Stimulated activated CD8-positive, alpha-beta memory T cell treated with anti-CD3 and anti-CD28 coated beads, Interleukin-7, amount 100 ng/mL, for 4 hours (primary cell): ENCODE measurements around the gene MTX1.
"Not testable (repeated sequence)": the region's sequence is repeated elsewhere in the genome, so short reads cannot be mapped to it uniquely, and the experiment has no call there.

ENCODE experiments used
- DNase-seq, 2 donors: peaks; one replicate each; pipeline ENCODE4 v3.0.0-alpha.2; 2020; ENCODE audit warnings: low read depth in 2 of 2

The MTX1 gene, protein sequence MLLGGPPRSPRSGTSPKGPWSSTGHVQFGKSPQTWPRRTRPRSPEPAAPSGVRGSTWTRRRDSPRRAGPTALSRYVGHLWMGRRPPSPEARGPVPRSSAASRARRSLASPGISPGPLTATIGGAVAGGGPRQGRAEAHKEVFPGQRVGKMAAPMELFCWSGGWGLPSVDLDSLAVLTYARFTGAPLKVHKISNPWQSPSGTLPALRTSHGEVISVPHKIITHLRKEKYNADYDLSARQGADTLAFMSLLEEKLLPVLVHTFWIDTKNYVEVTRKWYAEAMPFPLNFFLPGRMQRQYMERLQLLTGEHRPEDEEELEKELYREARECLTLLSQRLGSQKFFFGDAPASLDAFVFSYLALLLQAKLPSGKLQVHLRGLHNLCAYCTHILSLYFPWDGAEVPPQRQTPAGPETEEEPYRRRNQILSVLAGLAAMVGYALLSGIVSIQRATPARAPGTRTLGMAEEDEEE

GRCh38 chr1:155208541-155209311 lies at the start of gene MTX1:
TSS of gene MTX1 (plus strand) at chr1:155208695. CDS start at chr1:155208805, 110 bp downstream.
- DNase-seq, result peak; percentile 78 to 86

- no peak for DNase-seq
Observed at GRCh38 chr1:155158991-155159390, 49.5 kb upstream of the MTX1 start.

DNA sequence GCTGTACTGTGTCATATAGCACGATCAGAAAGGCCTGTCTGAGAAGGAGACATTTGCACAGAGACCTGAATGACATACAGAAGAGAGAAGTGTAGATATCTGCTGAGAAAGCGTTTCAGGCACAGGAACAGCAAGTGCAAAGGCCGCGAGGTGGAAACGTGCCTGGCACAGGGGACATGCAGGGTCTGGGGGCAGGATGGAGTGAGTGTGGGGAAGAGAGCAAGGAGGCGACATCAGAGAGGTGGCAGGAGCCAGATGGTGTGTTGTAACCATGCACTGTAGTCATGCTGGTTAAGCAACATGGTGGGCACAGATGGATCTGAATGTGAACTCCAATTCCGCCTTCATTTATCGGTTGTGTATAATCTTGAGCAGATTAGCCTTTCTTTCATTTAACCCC lies 48.4 kb upstream of the MTX1 start:
- DNase-seq, result no peak

DNA sequence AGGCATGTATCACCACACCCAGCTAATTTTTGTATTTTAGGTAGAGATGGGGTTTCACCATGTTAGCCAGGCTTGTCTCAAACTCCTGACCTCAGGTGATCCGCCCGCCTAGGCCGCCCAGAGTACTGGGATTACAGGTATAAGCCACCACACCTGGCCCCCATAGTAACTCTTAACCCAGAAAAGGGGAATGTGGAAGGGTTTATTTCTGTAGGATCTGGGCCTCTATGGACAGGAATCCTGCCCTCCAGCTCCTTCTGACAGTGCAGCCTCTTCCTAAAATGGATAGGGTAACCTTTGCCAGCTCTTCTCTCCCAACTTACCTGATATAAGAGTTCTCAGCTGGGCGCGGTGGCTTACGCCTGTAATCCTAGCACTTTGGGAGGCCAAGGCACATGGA lies 45.9 kb upstream of the MTX1 start:
- DNase-seq, result not testable (repeated sequence)

DNA sequence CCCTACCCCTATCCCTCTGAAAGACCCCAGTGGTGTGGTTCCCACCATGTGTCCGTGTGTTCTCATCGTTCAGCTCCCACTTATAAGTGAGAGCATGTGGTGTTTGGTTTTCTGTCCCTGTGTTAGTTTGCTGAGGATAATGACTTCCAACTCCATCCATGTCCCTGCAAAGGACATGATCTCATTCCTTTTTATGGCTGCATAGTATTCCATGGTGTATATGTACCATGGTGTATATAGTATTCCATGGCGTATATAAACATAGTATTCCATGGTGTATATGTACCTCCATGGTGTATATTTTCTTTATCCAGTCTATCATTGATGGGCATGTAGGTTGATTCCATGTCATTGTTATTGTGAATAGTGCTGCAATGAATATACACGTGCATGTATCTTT lies 44.7 kb upstream of the MTX1 start:
- not testable (repeated sequence) for DNase-seq

DNA sequence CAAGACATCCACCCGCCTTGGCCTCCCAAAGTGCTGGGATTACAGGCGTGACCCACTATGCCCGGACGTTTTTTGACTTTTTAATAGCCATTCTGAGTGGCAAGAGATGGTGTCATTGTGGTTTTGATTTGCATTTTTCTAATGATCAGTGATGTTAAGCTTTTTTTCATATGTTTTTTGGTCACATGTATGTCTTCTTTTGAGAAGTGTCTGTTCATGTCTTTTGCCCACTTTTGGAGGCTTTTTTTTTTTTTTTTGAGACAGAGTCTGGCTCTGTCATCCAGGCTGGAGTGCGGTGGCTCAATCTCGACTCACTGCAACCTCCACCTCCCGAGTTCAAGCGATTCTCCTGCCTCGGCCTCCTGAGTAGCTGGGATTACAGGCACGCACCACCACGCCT lies 43.9 kb upstream of the MTX1 start:
- not testable (repeated sequence) for DNase-seq

DNA sequence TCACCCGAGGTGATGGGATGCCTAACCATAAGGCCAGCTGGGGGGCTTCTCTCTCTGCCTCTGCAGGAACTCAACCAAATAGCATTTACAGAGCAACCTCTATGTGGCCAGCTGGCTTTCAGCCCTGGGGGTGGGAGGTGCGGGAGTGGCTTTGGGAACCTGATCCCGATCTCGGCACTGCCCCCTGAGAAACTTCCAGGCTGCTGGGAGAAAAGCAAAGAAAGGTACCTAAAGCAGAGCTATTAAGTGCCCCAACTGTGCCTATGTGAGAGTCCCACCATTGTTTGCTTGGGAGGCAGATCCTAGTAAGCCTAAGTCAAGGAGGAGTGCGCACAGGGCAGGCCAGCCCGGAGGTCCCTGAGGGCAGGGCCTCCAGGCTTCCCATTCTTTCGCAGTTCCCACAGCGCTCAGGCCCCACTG lies 42.4 kb upstream of the MTX1 start:
- no peak for DNase-seq

DNA sequence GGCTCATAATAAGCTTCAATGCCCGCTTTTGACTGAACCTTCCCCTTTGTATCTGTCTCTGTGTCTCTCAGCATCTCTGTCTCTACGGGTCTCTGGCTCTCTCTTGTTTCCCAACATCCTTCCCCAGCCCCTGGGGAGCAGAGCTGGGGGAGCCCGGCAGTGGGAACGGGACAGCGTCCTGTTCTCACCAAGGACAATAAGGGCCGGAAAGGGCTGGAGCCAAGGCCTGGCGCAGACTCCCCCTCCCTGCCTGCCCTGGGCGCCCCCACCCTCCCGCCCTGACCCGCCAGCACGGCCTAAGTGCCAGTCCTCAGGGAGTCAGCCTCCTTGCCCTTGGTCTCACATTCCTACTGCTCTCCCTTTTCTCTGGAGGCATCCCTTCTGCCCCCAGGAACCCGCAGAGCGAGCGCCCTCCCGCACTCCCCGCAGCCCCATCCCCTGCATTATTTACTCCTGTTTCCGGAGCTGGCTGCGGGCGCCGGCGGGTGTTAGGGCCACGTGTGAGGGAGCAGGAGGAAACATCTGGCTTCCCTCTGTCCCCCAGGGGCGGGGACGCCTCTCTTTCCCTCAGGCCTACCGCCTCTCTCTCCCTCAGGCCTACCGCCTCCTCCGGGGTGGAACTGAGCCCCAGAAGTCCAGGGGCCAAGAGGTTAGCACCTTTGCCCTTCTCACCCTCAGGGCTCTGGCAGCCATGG lies 41.9 kb upstream of the MTX1 start:
- no peak for DNase-seq

- DNase-seq, result peak; percentile 67 to 72
Observed at GRCh38 chr1:155167166-155168104, 41.1 kb upstream of the MTX1 start.

DNA sequence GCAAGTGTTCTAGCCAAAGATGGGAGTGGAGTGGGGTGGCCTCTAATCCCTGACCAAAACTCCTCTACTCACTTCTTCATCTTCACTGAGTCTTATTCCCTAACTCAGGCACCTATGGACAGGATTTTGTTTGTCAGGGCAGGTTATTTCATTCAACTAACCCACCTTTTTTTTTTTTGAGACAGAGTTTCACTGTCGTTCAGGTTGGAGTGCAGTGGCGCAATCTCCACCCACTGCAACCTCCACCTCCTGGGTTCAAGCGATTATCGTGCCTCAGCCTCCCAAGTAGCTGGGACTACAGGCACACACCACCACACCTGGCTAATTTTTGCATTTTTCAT lies 40.4 kb upstream of the MTX1 start:
- not testable (repeated sequence) for DNase-seq

DNA sequence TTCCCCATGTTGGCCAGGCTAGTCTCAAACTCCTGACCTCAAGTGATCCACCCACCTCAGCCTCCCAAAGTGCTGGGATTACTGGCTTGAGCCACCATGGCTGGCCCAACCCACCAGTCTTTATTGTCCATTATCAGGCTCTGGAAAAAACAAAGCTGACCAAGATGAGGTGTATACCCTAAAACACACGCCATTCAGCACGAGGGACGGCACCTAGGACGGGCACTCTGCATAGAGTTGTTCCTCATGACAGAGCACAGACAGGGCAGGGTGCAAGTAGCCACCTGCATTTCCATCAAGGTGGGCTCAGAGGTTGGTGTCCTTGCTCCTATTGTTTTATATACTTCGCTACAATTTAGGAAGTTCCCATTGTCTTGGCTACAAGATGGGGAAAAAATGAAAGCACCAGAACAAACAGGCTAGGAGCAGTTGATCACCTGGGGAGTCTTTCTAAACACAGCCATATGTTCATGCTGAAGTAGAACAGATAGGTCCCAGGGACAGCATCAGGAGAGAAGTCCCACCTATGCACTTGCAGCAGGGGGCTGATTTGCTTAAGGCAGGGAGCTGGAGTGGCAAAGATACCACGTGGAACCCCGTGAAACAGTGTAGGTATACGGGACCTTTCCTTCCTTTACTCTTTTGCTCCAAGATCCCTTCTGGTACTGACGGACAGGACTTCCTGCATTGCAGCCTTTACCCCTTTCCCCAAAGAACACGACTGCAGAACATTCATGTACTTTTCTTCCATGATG lies 39.9 kb upstream of the MTX1 start:
- DNase-seq, result no peak

GRCh38 chr1:155169541-155169940 lies 39.0 kb upstream of the MTX1 start:
- DNase-seq, result no peak

- no peak for DNase-seq
Observed at GRCh38 chr1:155170101-155170785, 38.3 kb upstream of the MTX1 start.

DNA sequence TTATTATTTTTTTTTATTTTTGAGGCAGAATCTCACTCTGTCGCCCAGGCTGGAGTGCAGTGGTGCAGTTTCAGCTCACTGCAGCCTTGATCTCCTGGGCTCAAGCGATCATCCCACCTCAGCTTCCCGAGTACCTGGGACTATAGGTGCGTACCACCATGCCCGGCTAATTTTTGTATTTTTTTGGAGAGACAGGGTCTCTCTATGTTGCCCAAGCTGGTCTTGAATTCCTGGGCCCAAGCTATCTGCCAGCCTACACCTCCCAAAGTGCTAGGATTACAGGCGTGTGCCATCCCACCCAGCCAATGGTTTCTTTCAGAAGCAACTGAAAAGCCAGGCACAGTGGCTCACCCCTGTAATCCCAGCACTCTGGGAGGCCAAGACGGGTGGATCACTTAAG lies 37.7 kb upstream of the MTX1 start:
- DNase-seq, result no peak

DNA sequence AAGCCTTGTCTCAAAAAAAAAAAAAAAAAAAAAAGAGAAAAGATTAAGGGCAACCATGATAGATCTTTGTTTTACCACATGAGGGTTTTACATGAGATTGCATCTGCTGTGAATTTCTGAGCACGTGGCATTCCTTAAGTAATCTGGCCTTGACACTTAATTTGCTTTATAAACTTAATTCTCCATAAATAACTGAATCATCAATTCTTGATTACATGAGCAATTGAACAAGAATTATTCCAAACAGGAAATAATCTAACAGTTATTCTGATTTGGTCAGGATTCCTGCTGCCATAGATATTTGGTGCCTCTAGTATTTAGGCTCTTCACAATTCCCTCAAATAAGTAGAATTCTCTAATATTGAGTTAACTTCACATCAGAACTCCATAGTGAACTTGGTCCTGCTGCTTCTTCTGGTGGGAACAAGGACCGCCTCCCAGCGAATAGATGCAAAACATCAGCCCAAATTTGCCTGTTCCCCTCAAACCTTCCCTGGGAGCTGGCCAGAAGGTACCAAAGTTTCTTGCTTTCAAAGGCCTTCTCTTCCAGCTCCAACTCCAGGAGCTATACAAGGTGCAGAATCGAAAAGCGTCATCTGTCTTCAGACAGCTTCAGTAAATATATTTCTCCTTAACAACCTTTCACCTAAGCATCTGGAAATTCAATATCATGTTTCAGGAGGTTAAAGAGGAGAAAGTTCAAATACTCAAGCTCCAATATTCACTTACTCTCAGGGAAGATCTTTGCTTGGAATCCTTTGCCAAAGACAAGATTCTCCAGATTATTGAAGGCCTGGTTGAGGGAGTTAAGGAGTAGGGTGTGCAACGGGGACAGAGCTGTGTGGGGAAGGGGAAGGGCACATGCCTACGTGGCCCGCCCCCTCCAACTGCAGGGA lies 36.4 kb upstream of the MTX1 start:
- no peak for DNase-seq

DNA sequence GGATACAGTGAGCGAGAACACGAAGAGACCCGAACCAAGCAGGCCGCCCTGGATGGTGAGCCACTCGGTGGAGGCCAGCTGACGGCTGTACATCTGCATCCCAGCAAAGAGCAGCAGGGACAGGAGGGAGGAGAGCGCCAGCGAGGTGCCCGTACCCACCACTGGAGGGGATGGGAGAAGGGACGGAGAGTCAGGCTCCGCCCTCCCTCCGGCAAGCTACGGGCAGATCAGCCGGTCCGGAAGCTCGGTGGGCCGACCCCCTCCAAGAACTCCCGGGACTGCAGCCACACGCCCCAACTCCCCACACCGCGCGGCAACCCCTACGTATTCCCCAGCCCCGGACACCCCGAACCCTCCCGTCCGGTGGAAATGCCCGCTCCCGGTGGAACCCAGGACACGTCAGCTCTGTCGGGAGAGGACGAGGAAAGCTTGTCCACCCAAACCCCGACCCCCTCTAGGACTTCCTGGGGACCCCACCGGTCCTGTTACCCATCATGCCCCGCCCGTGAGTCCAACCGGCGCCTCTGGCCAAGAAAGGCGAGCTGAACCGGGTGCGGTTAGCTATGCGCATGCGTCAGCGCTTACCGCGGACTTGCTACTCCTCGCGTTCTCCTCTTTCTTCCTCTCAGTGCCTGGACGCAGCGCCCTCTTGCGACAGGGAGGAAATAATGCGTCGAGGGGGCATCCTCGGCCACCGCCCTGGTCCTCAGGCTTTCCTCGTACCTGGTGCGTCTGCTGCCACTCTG lies 35.6 kb upstream of the MTX1 start, which contains the start of gene KRTCAP2:
Gene KRTCAP2 (minus strand): TSS at position 573 of the 746 bp plus-strand sequence. CDS start 80 bp downstream, at position 493.
- peak; percentile 92 to 93 for DNase-seq

DNA sequence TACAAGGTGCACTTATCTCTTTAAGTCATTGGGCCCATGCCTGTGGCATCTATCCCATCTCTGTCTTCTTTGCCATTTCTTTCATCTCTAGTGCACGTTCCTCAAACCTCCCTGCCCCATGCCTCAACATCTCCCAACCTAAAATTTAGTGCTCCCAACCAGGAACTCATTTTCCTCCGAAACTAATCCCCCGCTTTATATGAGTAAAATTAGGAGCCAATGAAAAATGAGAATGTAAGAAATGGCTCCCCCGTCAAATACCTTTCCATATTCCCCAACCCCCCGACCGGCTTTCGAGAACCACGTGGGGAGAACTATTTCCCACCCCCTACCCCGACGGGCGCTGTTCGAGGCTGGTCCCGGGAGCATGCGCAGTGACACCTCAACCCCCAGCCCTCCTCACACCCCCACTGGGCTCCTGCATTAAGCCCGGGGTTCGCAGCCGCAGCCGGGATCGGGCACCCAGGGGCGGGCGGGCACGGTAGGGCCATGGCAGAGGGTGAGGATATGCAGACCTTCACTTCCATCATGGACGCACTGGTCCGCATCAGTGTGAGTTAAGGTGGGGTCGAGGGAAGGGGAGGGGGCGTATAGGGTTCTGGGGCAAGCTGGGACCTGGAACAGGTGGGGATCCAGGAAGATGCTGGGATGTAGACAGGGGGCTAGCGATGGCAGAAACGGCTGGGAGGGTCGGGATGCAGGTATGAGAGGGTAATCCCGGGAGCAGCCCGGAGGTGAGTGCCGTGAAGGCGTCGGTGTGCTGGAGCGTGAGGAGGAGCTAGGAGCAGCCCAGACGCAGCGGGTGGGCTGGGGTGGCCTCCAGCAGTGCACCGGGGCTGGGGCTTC lies 34.8 kb upstream of the MTX1 start, which contains the start of gene TRIM46:
Gene TRIM46 (plus strand): TSS at position 372 of the 846 bp plus-strand sequence. CDS start 118 bp downstream, at position 490.
- DNase-seq, result peak; percentile 52 to 69
